H1 (cell line): ENCODE data around the gene DFFB. TPM values are rescaled to one million over a fixed set of nuclear protein-coding genes. Genes with fewer than 3 reads are reported as not detected.

Experiments used
- CTCF ChIA-PET: fragments of 300-600 bp; sonication (Branson Sonifier 250); formaldehyde crosslinking; loops from one replicate; lab custom pipeline; 2021; ENCODE audit not compliant: partially characterized antibody; lab: Charles Lee
- POLR2A ChIA-PET: fragments of 300-600 bp; sonication (Branson Sonifier 250); formaldehyde crosslinking; loops from one replicate; lab custom pipeline; 2021; ENCODE audit warnings: inconsistent platforms; ENCODE audit not compliant: partially characterized antibody; lab: Charles Lee
- DNase-seq, 2 experiments: peaks; one replicate each; pipeline versions ENCODE4 v3.0.0 to v3.0.0-alpha.2; 2010 to 2022; ENCODE audit warnings: low spot score in 2 of 2, low read depth in 1 of 2, mixed read lengths in 1 of 2
- FAIRE-seq: peaks from 2 replicates; lab custom pipeline; 2011; peaks lifted over from hg19 to GRCh38; lab: Jason Lieb, UNC
- H2AFZ ChIP-seq: 2 replicates; pipeline ENCODE4 v1.8.1; 2012; ENCODE audit warnings: low read length, inconsistent platforms
- H2AK5ac ChIP-seq: 2 replicates; pipeline ENCODE4 v1.6.1; 2013; ENCODE audit warnings: low read depth, low read length
- H2BK120ac ChIP-seq: replicated peaks from 2 replicates; pipeline ENCODE3; 2013; ENCODE audit warnings: low read depth, low read length, inconsistent platforms
- H2BK12ac ChIP-seq: 2 replicates; pipeline ENCODE4 v1.6.1; 2013; ENCODE audit warnings: low read depth, low read length
- H2BK15ac ChIP-seq: 2 replicates; pipeline ENCODE4 v1.6.1; 2013; ENCODE audit warnings: low read length
- H2BK20ac ChIP-seq: 2 replicates; pipeline ENCODE4 v1.6.1; 2013; ENCODE audit warnings: low read length
- H2BK5ac ChIP-seq: 2 replicates; pipeline ENCODE4 v1.6.1; 2013; ENCODE audit warnings: low read depth, low read length
- H3K14ac ChIP-seq: 2 replicates; pipeline ENCODE4 v1.6.1; 2013; ENCODE audit warnings: inconsistent platforms; ENCODE audit not compliant: insufficient read length
- H3K18ac ChIP-seq: 2 replicates; pipeline ENCODE4 v1.6.1; 2013; ENCODE audit warnings: low read length; ENCODE audit errors: extremely low read depth
- H3K23ac ChIP-seq: 2 replicates; pipeline ENCODE4 v1.6.1; 2013; ENCODE audit warnings: inconsistent platforms; ENCODE audit not compliant: insufficient read length
- H3K23me2 ChIP-seq: 2 replicates; pipeline ENCODE4 v1.6.1; 2013; ENCODE audit warnings: low read depth, low read length
- H3K27ac ChIP-seq: 2 replicates; pipeline ENCODE4 v1.6.1; 2011; ENCODE audit warnings: low read depth, low read length, inconsistent platforms
- H3K27me3 ChIP-seq, 4 experiments: replicated peaks in 1 of 4; 1 replicate in 1 of 4; 2 replicates in 3 of 4; pipeline versions ENCODE4 v1.6.1 to v1.8.1; 2011 to 2013; ENCODE audit warnings: low read length in 3 of 4, mild to moderate bottlenecking in 3 of 4, inconsistent platforms in 2 of 4, mixed read lengths in 2 of 4, moderate library complexity in 1 of 4; ENCODE audit not compliant: control insufficient read depth in 3 of 4, insufficient read depth in 3 of 4; ENCODE audit errors: extremely low read depth in 1 of 4
- H3K36me3 ChIP-seq, 4 experiments: 2 replicates each; pipeline versions ENCODE4 v1.6.1 to v1.8.1; 2011 to 2013; ENCODE audit warnings: mild to moderate bottlenecking in 4 of 4, low read length in 3 of 4, moderate library complexity in 2 of 4, control low read depth in 1 of 4, inconsistent platforms in 1 of 4; ENCODE audit not compliant: insufficient read depth in 4 of 4, control insufficient read depth in 2 of 4
- H3K4ac ChIP-seq: replicated peaks from 2 replicates; pipeline ENCODE3; 2013; ENCODE audit warnings: low read length, low read depth, mixed read lengths, inconsistent platforms; ENCODE audit not compliant: insufficient read length
- H3K4me1 ChIP-seq, 4 experiments: replicated peaks in 1 of 4; 1 replicate in 1 of 4; 2 replicates in 3 of 4; pipeline versions ENCODE4 v1.6.1 to v1.8.1; 2011 to 2013; ENCODE audit warnings: low read length in 3 of 4, inconsistent platforms in 2 of 4, mixed read lengths in 1 of 4; ENCODE audit not compliant: insufficient read depth in 4 of 4, control insufficient read depth in 3 of 4
- H3K4me2 ChIP-seq, 2 experiments: 2 replicates each; pipeline versions ENCODE4 v1.6.1 to v1.8.1; 2011 to 2013; ENCODE audit warnings: low read depth in 2 of 2, low read length in 2 of 2, control low read depth in 1 of 2, inconsistent platforms in 1 of 2, mild to moderate bottlenecking in 1 of 2; ENCODE audit not compliant: insufficient read depth in 1 of 2
- H3K4me3 ChIP-seq, 4 experiments: fragments of 200-600, 300-600 bp in 1 of 4; sonication (generic), shearing (Covaris generic), sonication (Bioruptor Twin) in 1 of 4; 2 replicates each; pipeline versions ENCODE4 v1.5.1 to v1.8.1; 2011 to 2016; ENCODE audit warnings: low read length in 4 of 4, low read depth in 3 of 4, control low read depth in 2 of 4, inconsistent platforms in 2 of 4, mild to moderate bottlenecking in 2 of 4, mixed read lengths in 1 of 4, moderate library complexity in 1 of 4; ENCODE audit not compliant: insufficient read depth in 2 of 4; ENCODE audit errors: extremely low read depth in 1 of 4
- H3K56ac ChIP-seq: replicated peaks from 2 replicates; pipeline ENCODE3; 2013; ENCODE audit warnings: low read depth, mild to moderate bottlenecking, mixed read lengths, low read length, inconsistent platforms; ENCODE audit not compliant: insufficient read length
- H3K79me1 ChIP-seq: 2 replicates; pipeline ENCODE4 v1.6.1; 2013; ENCODE audit warnings: low read depth, low read length, control low read depth
- H3K79me2 ChIP-seq, 2 experiments: 2 replicates each; pipeline versions ENCODE4 v1.6.1 to v1.8.1; 2012 to 2013; ENCODE audit warnings: low read length in 2 of 2, mild to moderate bottlenecking in 2 of 2, inconsistent platforms in 1 of 2; ENCODE audit not compliant: insufficient read depth in 2 of 2, control insufficient read depth in 1 of 2
- H3K9ac ChIP-seq, 4 experiments: replicated peaks in 1 of 4; 1 replicate in 1 of 4; 2 replicates in 3 of 4; pipeline versions ENCODE4 v1.6.1 to v1.8.1; 2011 to 2013; ENCODE audit warnings: low read depth in 3 of 4, low read length in 3 of 4, control low read depth in 2 of 4, mild to moderate bottlenecking in 2 of 4, moderate library complexity in 2 of 4, inconsistent platforms in 1 of 4; ENCODE audit errors: extremely low read depth in 1 of 4
- H3K9me3 ChIP-seq, 2 experiments: 2 replicates each; pipeline versions ENCODE4 v1.6.1 to v1.8.1; 2012 to 2013; ENCODE audit warnings: mild to moderate bottlenecking in 2 of 2, moderate library complexity in 2 of 2, control low read depth in 1 of 2, inconsistent platforms in 1 of 2, low read depth in 1 of 2, low read length in 1 of 2, mixed read lengths in 1 of 2; ENCODE audit not compliant: insufficient read depth in 2 of 2
- H4K20me1 ChIP-seq, 2 experiments: replicated peaks in 1 of 2; 2 replicates each; pipeline versions ENCODE3 to v1.8.1; 2011 to 2013; ENCODE audit warnings: inconsistent platforms in 2 of 2, low read length in 2 of 2, mild to moderate bottlenecking in 1 of 2; ENCODE audit not compliant: insufficient read depth in 2 of 2, control insufficient read depth in 1 of 2
- H4K5ac ChIP-seq: 2 replicates; pipeline ENCODE4 v1.6.1; 2013; ENCODE audit warnings: low read length, low read depth, mixed read lengths, inconsistent platforms; ENCODE audit not compliant: insufficient read length
- H4K8ac ChIP-seq: 2 replicates; pipeline ENCODE4 v1.8.0; 2013; ENCODE audit warnings: mild to moderate bottlenecking, moderate library complexity, low read length, inconsistent platforms; ENCODE audit not compliant: insufficient read depth; ENCODE audit errors: extremely low read depth
- H4K91ac ChIP-seq: replicated peaks from 2 replicates; pipeline ENCODE3; 2013; ENCODE audit warnings: low read length, mixed read lengths, inconsistent platforms; ENCODE audit not compliant: insufficient read length
- CBX5 ChIP-seq: fragments of 300-800, 300-1000 bp; sonication (generic); IDR thresholded peaks from 2 replicates; pipeline ENCODE4 v1.7.1; 2016; ENCODE audit warnings: antibody characterized with exemption, low read length, low read depth
- RFX5 ChIP-seq: IDR thresholded peaks from 2 replicates; pipeline ENCODE4 v1.6.1; 2011; ENCODE audit warnings: low read depth, low read length, improper control_type of control experiment, borderline replicate concordance
- SAP30 ChIP-seq: fragments of 300-600 bp; sonication (generic); IDR thresholded peaks from 2 replicates; pipeline ENCODE4 v1.7.1; 2012; ENCODE audit warnings: low read length, moderate library complexity, mild to moderate bottlenecking, inconsistent platforms; ENCODE audit not compliant: insufficient read depth, insufficient replicate concordance
- SP4 ChIP-seq: IDR thresholded peaks from 2 replicates; pipeline ENCODE4 v1.6.1; 2012; ENCODE audit warnings: low read length, inconsistent platforms
- WGBS, 2 experiments: shearing (Covaris generic) in 1 of 2; methylation state at CpG; one replicate each; pipeline versions ENCODE4 v1.1.6 to v1.1.7; 2013 to 2015; ENCODE audit warnings: low lambda C conversion rate in 2 of 2, mixed read lengths in 2 of 2, inconsistent platforms in 1 of 2, low coverage in 1 of 2, missing lambda C conversion rate in 1 of 2; ENCODE audit not compliant: insufficient replicate concordance in 2 of 2, insufficient coverage in 1 of 2, insufficient read length in 1 of 2; ENCODE audit errors: extremely low coverage in 1 of 2, missing lambda C conversion rate in 1 of 2; 5-methylcytosine and 5-hydroxymethylcytosine counted together
- polyA plus RNA-seq, 7 experiments: library from polyadenylated mRNA; depleted of rRNA in 3 of 7; stranded (reverse) in 5 of 7; unstranded in 2 of 7; fragments of >200 nt in 5 of 7; fragments of 200-250 nt in 2 of 7; gene quantifications; 1 replicate in 5 of 7; 2 replicates in 1 of 7; 4 replicates in 1 of 7; pipeline versions ENCODE4 v1.2.1 to v1.2.3, GENCODE V29; 2011 to 2013; ENCODE audit warnings: missing spikeins in 2 of 7, mixed read lengths in 2 of 7
- total RNA-seq: library from RNA; stranded (reverse); fragmentation: NEBNext Ultra II Directional; extraction: Animal tissue kit (Norgen Biotek cat#: 25700); gene quantifications from 2 replicates; pipeline ENCODE4 v1.2.1, GENCODE V29; 2021

Gene DFFB
- total and polyA plus RNA-seq, 2 of the 8 experiments (the other 6 are each of a cell fraction or from before 2014, with no cell fraction given), result 8.6 to 11.9 TPM

DNA sequence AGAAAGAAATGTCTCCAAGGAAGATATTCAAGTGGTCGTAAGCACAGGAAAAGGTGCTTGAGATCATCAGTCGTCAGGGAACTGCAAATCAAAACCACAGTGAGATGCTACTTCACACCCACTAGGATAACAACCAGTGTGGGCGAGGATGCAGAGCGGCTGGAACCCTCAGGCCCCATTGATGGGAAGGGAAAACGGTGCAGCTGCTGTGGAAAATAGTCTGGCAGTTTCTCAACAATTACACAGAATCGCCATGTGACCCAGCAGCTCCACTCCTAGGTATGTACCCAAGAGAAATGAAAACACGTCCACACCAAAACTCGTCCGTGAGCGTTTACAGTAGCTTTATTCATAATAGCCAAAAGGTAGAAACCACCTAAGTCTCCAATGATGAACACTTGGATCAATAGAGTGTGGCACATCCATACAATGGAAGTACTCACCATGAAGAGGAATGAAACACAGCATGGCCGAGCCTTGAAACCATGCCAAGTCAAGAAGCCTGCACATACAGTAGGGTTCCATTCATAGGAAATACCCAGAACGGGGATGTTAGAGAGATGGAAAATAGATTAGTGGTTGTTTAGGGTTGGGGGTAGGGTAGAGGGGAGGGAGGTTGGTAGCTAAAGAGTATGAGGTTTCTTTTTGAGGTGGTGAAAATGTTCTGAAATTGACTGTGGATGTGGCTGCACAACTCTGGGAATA lies 6.1 kb downstream of the DFFB start:
- POLR2A ChIA-PET, result no interaction called here
- Histone ChIP-seq H3K27ac (no peak overlapping the region), H3K79me2 (no peaks in the 10 kb centered on the region), H3K4me1 (peaks cover 0 to 7% (median 3%) of the 10 kb centered on the region in 4 experiments; a peak in 3 of 7 replicates), H2BK5ac (no peak overlapping the region), H2BK20ac (no peak overlapping the region), H4K8ac (no peak overlapping the region), H4K5ac (no peak overlapping the region), H3K4me2 (no peak overlapping the region), H3K23ac (no peak overlapping the region), H3K36me3 (no peaks in the 10 kb centered on the region; a peak in 1 of 8 replicates), H3K4ac (no peak overlapping the region), H2BK120ac (no peak overlapping the region), H3K9ac (no peak overlapping the region), H4K20me1 (peaks cover 0 to 2% of the 10 kb centered on the region in 2 experiments), H3K79me1 (0 out of 2 replicates have a peak, but pooled peaks cover 2% of the 10 kb centered on the region), H3K27me3 (peaks cover 0 to 3% (median 0%) of the 10 kb centered on the region in 4 experiments; a peak in 2 of 7 replicates), H2BK15ac (no peak overlapping the region), H2AK5ac (no peak overlapping the region), H3K23me2 (no peaks in the 10 kb centered on the region; the same call in 1 of the 2 replicates), H3K9me3 (peaks cover 0 to 5% of the 10 kb centered on the region in 2 experiments; a peak in 1 of 4 replicates), H3K18ac (no peak overlapping the region), H3K4me3 (no peak overlapping the region), H2AFZ (no peak overlapping the region), H4K91ac (no peak overlapping the region), H3K56ac (no peak overlapping the region), H3K14ac (no peak overlapping the region), H2BK12ac (no peak overlapping the region)
- CTCF ChIA-PET, result interaction anchor here (1.3 kb wide), 1 partner anchor 26 kb away, joined by 3 read pairs; no protein-coding TSS in a partner anchor
- WGBS, 2 experiments, result 90% methylated on average over 12 of the region's 12 CpGs; no CpG with 5 or more reads in 1 of the 2 experiments
- DNase-seq, result no peak
- no peak for FAIRE-seq
- TF ChIP-seq SAP30 (no peak), RFX5 (no peak), SP4 (no peak), CBX5 (no peak)
